Astrocyte (in vitro differentiated cells and primary cell): ENCODE results near the gene TAF11L2.

Experiments used
- EZH2 ChIP-seq: IDR thresholded peaks from 2 replicates; pipeline ENCODE4 v1.6.1; 2012; ENCODE audit warnings: mild to moderate bottlenecking, low read length, inconsistent platforms; ENCODE audit not compliant: insufficient read depth
- TF ChIP-seq, protein P1 (sequence below): IDR thresholded peaks from 2 replicates; pipeline ENCODE4 v1.5.1; 2011; ENCODE audit warnings: low read depth, mild to moderate bottlenecking, inconsistent platforms, low read length, moderate library complexity; ENCODE audit not compliant: insufficient read depth

DNA sequence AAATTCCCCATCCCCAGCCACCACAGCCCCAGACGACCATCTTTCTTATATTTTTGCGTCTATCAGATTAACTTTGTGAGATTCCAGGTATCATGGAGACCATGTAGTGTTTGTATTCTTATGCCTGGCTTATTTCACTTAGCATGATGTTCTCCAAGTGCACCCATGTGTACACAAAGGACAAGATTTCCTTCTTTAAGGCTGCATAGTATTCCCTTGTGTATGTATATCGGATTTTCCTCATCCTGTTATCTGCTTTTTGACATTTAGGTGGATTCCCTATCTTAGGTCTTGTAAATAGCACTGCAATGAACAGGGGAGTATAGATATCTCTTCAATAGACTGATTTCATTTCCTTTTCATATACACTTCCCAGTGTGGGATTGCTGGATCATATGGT, 5.3 kb upstream of the TAF11L2 start:
- TF ChIP-seq, protein P1, sequence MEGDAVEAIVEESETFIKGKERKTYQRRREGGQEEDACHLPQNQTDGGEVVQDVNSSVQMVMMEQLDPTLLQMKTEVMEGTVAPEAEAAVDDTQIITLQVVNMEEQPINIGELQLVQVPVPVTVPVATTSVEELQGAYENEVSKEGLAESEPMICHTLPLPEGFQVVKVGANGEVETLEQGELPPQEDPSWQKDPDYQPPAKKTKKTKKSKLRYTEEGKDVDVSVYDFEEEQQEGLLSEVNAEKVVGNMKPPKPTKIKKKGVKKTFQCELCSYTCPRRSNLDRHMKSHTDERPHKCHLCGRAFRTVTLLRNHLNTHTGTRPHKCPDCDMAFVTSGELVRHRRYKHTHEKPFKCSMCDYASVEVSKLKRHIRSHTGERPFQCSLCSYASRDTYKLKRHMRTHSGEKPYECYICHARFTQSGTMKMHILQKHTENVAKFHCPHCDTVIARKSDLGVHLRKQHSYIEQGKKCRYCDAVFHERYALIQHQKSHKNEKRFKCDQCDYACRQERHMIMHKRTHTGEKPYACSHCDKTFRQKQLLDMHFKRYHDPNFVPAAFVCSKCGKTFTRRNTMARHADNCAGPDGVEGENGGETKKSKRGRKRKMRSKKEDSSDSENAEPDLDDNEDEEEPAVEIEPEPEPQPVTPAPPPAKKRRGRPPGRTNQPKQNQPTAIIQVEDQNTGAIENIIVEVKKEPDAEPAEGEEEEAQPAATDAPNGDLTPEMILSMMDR: no peak
- TF ChIP-seq EZH2: no peak
